ENCODE measurements around the gene MLXIPL. TPM values are rescaled to one million over a fixed set of nuclear protein-coding genes. Genes with fewer than 3 reads are reported as not detected.

The MLXIPL gene
- total RNA-seq, 4 donors from 2014 or later: 17.3 to 106 (median 28.4) TPM

- in situ Hi-C loops (cut with MboI; ENCODE audit: low pct_ligation_motif_present in 1 of 4, low pct_unique_long_range_greater_than_20kb in 1 of 4, low sequenced_read_pairs in 3 of 4) (loop anchor here in 2 of 4 donors (25.0 kb wide), 1 partner anchor 235 kb away; the partner anchor contains the start of gene TMEM270 (in 2 of the 2)), intact Hi-C loops (cut with DNase I; ENCODE audit: low total_unique reads) (no loop called here)
- 17 to 39% methylated on average over 2 to 3 of the region's 3 CpGs for WGBS, 2 donors (ENCODE audit: low coverage in 1 of 2)
- Histone ChIP-seq H3K4me1 (peaks cover 15 to 24% (median 19%) of the 10 kb centered on the region in 4 donors), H3K27ac (no peak overlapping the region), H3K27me3 (peaks cover 67% of the 10 kb centered on the region), H3K4me3 (no peak overlapping the region), H3K36me3 (no peaks in the 10 kb centered on the region), H3K9me3 (no peaks in the 10 kb centered on the region)
- TF ChIP-seq EP300 (IDR thresholded peaks at IDR 0.05; ENCODE audit: low read depth) (no peak), POLR2AphosphoS5 (IDR thresholded peaks at IDR 0.05) (no peak), POLR2A (IDR thresholded peaks at IDR 0.05) (no peak), CTCF (IDR thresholded peaks at IDR 0.05) (no peak)
- DNase-seq: no peak
Observed at GRCh38 chr7:73626814-73627213, 2.5 kb upstream of the MLXIPL start.

GRCh38 chr7:73625276-73625675, 954 bp upstream of the MLXIPL start:
- Histone ChIP-seq H3K9me3 (no peaks in the 10 kb centered on the region), H3K4me3 (no peak overlapping the region), H3K36me3 (no peaks in the 10 kb centered on the region), H3K27ac (no peak overlapping the region), H3K27me3 (peaks cover 73% of the 10 kb centered on the region), H3K4me1 (peaks cover 15 to 24% (median 19%) of the 10 kb centered on the region in 4 donors)
- no peak for TF ChIP-seq EP300 (IDR thresholded peaks at IDR 0.05; ENCODE audit: low read depth)
- no peak for TF ChIP-seq CTCF (IDR thresholded peaks at IDR 0.05)
- no peak for TF ChIP-seq POLR2A (IDR thresholded peaks at IDR 0.05)
- TF ChIP-seq POLR2AphosphoS5 (IDR thresholded peaks at IDR 0.05): no peak
- WGBS, 2 donors (ENCODE audit: low coverage in 1 of 2): 91 to 93% methylated on average over 6 to 11 of the region's 11 CpGs
- no peak for DNase-seq
- in situ Hi-C loops (cut with MboI; ENCODE audit: low pct_ligation_motif_present in 1 of 4, low pct_unique_long_range_greater_than_20kb in 1 of 4, low sequenced_read_pairs in 3 of 4) (loop anchor here in 2 of 4 donors (25.0 kb wide), 1 partner anchor 237 kb away; the partner anchor contains the start of gene TMEM270 (in 2 of the 2)), intact Hi-C loops (cut with DNase I; ENCODE audit: low total_unique reads) (no loop called here)

- Histone ChIP-seq H3K9me3 (no peaks in the 10 kb centered on the region), H3K27me3 (peaks cover 73% of the 10 kb centered on the region), H3K36me3 (no peaks in the 10 kb centered on the region), H3K4me3 (peak overlapping the region in 2 of 4 donors; percentile 42 to 57), H3K27ac (no peak overlapping the region), H3K4me1 (peaks cover 15 to 24% (median 19%) of the 10 kb centered on the region in 4 donors)
- in situ Hi-C loops (cut with MboI; ENCODE audit: low pct_ligation_motif_present in 1 of 4, low pct_unique_long_range_greater_than_20kb in 1 of 4, low sequenced_read_pairs in 3 of 4) (loop anchor here in 2 of 4 donors (25.0 kb wide), 1 partner anchor 238 kb away; the partner anchor contains the start of gene TMEM270 (in 2 of the 2)), intact Hi-C loops (cut with DNase I; ENCODE audit: low total_unique reads) (no loop called here)
- TF ChIP-seq CTCF (IDR thresholded peaks at IDR 0.05) (peak in 1 of 5 experiments; percentile 10), POLR2A (IDR thresholded peaks at IDR 0.05) (no peak), POLR2AphosphoS5 (IDR thresholded peaks at IDR 0.05) (no peak), EP300 (IDR thresholded peaks at IDR 0.05; ENCODE audit: low read depth) (no peak)
- no peak for DNase-seq
- WGBS, 2 donors (ENCODE audit: low coverage in 1 of 2): 32 to 41% methylated on average over 3 to 9 of the region's 9 CpGs
Observed at GRCh38 chr7:73624669-73625001, 313 bp upstream of the MLXIPL start.

GRCh38 chr7:73622909-73623797, 1.2 kb downstream of the MLXIPL start:
- Histone ChIP-seq H3K36me3 (no peaks in the 10 kb centered on the region), H3K9me3 (no peaks in the 10 kb centered on the region), H3K27ac (peak overlapping the region in 1 of 4 donors; percentile 37), H3K27me3 (peaks cover 67% of the 10 kb centered on the region), H3K4me1 (peaks cover 15 to 24% (median 19%) of the 10 kb centered on the region in 4 donors), H3K4me3 (peak overlapping the region in 3 of 4 donors; percentile 31 to 57 (median 42))
- intact Hi-C loops (cut with DNase I; ENCODE audit: low total_unique reads) (no loop called here), in situ Hi-C loops (cut with MboI; ENCODE audit: low pct_ligation_motif_present in 1 of 4, low pct_unique_long_range_greater_than_20kb in 1 of 4, low sequenced_read_pairs in 3 of 4) (no loop called here)
- TF ChIP-seq CTCF (IDR thresholded peaks at IDR 0.05): no peak
- TF ChIP-seq POLR2AphosphoS5 (IDR thresholded peaks at IDR 0.05): no peak
- no peak for TF ChIP-seq POLR2A (IDR thresholded peaks at IDR 0.05)
- no peak for TF ChIP-seq EP300 (IDR thresholded peaks at IDR 0.05; ENCODE audit: low read depth)
- DNase-seq: peak; percentile 37
- whole genome bisulfite sequencing, 2 donors (ENCODE audit: low coverage in 1 of 2): 7% methylated on average over 42 of the region's 58 CpGs; no CpG with 5 or more reads in 1 of the 2 donors
